Ecto neural progenitor cell (in vitro differentiated cells): Measurements from ENCODE around the gene ZMYND10.

Experiments
- DNase-seq: peaks from one replicate; pipeline ENCODE4 v3.0.0-alpha.2; 2018; ENCODE audit warnings: low spot score

Gene ZMYND10

GRCh38 chr3:50345008-50345407, 524 bp downstream of the ZMYND10 start:
- DNase-seq: no peak

GRCh38 chr3:50342813-50343633, 2.5 kb downstream of the ZMYND10 start:
- DNase-seq: no peak

GRCh38 chr3:50341996-50342650, 3.4 kb downstream of the ZMYND10 start:
- no peak for DNase-seq

GRCh38 chr3:50341537-50341936, 4.0 kb downstream of the ZMYND10 start:
- DNase-seq: no peak

- no peak for DNase-seq
Observed at GRCh38 chr3:50340448-50341329, 4.8 kb downstream of the ZMYND10 start, which contains the start of gene RASSF1. Gene RASSF1, minus strand, starts transcription at chr3:50340836. Its CDS starts 31 bp downstream, at chr3:50340805.

- DNase-seq: no peak
Observed at GRCh38 chr3:50340147-50340447, 5.4 kb downstream of the ZMYND10 start.

- DNase-seq: no peak
Observed at GRCh38 chr3:50339485-50340146, 5.9 kb downstream of the ZMYND10 start.

- DNase-seq: no peak
Observed at GRCh38 chr3:50338965-50339364, 6.6 kb downstream of the ZMYND10 start.

- peak; percentile 99 for DNase-seq
Observed at GRCh38 chr3:50337175-50337861, 8.2 kb downstream of the ZMYND10 start.

- no peak for DNase-seq
Observed at GRCh38 chr3:50336452-50337174, 8.9 kb downstream of the ZMYND10 start.

GRCh38 chr3:50334339-50335075, 11.0 kb downstream of the ZMYND10 start:
- no peak for DNase-seq

GRCh38 chr3:50333744-50334328, 11.7 kb downstream of the ZMYND10 start:
- DNase-seq: no peak

- no peak for DNase-seq
Observed at GRCh38 chr3:50331364-50331907, 14.1 kb downstream of the ZMYND10 start.

- DNase-seq: no peak
Observed at GRCh38 chr3:50330330-50330729, 15.2 kb downstream of the ZMYND10 start.

- DNase-seq: peak; percentile 96
Observed at GRCh38 chr3:50327943-50328691, 17.4 kb downstream of the ZMYND10 start, which contains the start of gene TUSC2. Gene TUSC2, minus strand, starts transcription at chr3:50328223. Its CDS starts 124 bp downstream, at chr3:50328099.

GRCh38 chr3:50327129-50327528, 18.4 kb downstream of the ZMYND10 start:
- no peak for DNase-seq

- DNase-seq: no peak
Observed at GRCh38 chr3:50326182-50326541, 19.4 kb downstream of the ZMYND10 start.

GRCh38 chr3:50325497-50326181, 19.9 kb downstream of the ZMYND10 start:
- DNase-seq: no peak
